Left ventricle myocardium superior (tissue), 1 donor: Measurements from ENCODE around the gene C2CD5. TPM values are rescaled to one million over a fixed set of nuclear protein-coding genes. Genes with fewer than 3 reads are reported as not detected.
"Not testable (repeated sequence)": the region's sequence is repeated elsewhere in the genome, so short reads cannot be mapped to it uniquely, and the experiment has no call there.

Source experiments
- ATAC-seq: fragments of 200-7000 bp; cut with Tn5 transposase; one replicate; pipeline ENCODE4 v1.9.1; 2020; ENCODE audit warnings: mild to moderate bottlenecking, moderate library complexity
- DNase-seq: peaks from one replicate; pipeline ENCODE4 v3.0.0-alpha.2; 2020
- intact Hi-C: fragments of 100-400 bp; cut with micrococcal nuclease; formaldehyde crosslinking; loops from one replicate; pipeline ENCODE4 v1.11.0; 2022
- long read RNA-seq: library from polyadenylated mRNA; unstranded; transcript quantifications from one replicate; pipeline ENCODE4 v2.0.0, GENCODE V29; 2021
- total RNA-seq: library from RNA; stranded (reverse); fragmentation: NEBNext Ultra II Directional; extraction: Animal tissue kit (Norgen Biotek cat#: 25700); gene quantifications from one replicate; pipeline ENCODE4 v1.2.1, GENCODE V29; 2021
- donor health status: DM: no; HTN: yes; CAD: no; lungs with severe emphysema.

Gene C2CD5, protein sequence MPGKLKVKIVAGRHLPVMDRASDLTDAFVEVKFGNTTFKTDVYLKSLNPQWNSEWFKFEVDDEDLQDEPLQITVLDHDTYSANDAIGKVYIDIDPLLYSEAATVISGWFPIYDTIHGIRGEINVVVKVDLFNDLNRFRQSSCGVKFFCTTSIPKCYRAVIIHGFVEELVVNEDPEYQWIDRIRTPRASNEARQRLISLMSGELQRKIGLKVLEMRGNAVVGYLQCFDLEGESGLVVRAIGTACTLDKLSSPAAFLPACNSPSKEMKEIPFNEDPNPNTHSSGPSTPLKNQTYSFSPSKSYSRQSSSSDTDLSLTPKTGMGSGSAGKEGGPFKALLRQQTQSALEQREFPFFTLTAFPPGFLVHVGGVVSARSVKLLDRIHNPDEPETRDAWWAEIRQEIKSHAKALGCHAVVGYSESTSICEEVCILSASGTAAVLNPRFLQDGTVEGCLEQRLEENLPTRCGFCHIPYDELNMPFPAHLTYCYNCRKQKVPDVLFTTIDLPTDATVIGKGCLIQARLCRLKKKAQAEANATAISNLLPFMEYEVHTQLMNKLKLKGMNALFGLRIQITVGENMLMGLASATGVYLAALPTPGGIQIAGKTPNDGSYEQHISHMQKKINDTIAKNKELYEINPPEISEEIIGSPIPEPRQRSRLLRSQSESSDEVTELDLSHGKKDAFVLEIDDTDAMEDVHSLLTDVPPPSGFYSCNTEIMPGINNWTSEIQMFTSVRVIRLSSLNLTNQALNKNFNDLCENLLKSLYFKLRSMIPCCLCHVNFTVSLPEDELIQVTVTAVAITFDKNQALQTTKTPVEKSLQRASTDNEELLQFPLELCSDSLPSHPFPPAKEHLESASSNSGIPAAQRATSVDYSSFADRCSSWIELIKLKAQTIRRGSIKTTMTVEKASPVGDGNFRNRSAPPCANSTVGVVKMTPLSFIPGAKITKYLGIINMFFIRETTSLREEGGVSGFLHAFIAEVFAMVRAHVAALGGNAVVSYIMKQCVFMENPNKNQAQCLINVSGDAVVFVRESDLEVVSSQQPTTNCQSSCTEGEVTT
- 25.4 TPM for total RNA-seq
- long read RNA-seq, partial matches to known transcripts, result 7 of 10 reads
- long read RNA-seq, other reads (novel, unspliced or antisense), result 3 of 10 reads

DNA sequence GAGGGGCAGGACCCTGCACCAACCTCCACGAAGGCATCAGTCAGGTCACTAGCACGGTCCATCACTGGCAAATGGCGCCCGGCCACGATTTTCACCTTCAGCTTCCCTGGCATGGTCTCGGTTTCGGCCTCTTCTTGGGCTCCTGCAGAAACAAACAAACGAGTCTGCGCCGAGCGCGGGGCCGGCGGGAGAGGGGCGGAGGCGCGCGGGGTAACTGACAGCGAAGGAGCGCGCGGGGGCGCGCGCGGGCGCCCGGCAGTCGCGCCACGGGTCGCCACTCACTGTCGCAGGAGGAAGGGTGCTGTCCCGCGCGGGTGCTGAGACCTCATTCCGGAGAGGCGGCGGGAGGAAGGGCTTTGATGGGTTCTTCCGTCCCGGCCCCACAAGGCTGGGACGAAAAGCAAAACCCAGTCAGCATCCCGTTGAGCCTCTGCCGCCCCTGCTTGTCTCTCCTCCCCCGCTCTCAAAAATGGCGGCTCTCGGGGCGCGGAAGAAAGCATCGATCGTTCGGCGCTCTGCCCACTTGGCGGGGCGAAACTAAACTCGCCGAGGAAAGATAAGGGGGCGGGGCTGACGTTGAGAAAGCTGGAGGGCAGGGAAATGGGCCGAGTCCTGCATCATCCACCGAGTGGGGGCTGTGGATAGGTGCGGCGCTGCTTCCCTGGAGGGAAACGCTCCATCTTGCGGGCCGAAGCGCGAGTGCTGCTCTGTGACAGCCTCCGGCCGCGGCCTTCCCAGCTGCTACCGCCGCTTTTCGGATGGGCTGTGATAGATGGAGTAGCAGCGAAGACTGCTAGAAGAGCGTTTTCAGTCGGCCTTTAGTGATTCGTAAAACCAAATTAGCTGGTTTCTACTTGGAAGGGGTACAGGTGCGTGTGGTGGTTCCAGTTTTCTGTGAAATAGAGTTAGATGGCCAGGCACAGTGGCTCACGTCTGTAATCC lies at the start of gene C2CD5:
Gene C2CD5, minus strand, starts transcription at position 505 of the 942 bp plus-strand sequence. Its CDS starts 392 bp downstream, at position 113.
- intact Hi-C loops, result loop anchor here (10.0 kb wide), 1 partner anchor 80 kb away; the partner anchor contains the start of gene ETNK1
- peak; percentile 97 for DNase-seq
- ATAC-seq, result peak; percentile 97

DNA sequence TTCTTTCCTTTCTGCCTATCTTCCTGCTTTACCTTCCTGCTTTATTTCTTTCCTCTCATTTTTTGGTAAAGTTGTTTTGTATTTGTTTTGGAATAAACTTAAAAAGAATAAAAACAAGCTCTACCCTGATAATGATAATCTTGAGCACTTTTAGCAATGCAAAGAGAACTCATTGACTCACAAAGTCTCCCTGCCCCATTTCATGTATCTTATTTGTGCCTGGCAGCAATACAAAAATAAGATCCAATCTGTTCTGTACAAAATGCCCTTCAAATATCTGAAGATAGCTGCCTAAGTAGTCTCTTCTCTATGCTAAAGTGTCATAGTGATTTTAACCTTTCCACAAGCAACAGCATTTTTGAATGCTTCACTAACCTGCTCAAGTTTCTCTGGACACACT lies 49.5 kb upstream of the C2CD5 start:
- no peak for ATAC-seq
- no peak for DNase-seq
- intact Hi-C loops, result no loop called here

DNA sequence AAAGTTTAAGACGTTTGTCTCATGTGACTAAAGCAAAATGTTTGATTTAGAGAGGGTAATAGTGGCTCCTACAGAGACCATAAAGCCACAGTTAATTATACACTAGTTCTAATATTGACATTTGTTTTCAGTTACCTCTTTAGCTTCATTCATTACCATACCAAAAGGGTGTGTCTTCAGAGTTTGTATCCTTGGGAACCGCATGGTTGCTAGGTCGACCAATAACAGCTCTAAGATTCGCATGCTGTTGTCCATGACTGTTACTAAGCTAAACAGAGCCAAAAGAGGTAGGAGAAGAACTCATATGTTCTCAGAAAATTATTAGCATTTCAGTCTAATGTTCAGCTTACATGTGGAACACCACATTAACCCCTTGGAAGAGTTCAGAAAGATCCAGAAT lies 44.5 kb upstream of the C2CD5 start:
- intact Hi-C loops, result no loop called here
- ATAC-seq, result no peak
- no peak for DNase-seq

DNA sequence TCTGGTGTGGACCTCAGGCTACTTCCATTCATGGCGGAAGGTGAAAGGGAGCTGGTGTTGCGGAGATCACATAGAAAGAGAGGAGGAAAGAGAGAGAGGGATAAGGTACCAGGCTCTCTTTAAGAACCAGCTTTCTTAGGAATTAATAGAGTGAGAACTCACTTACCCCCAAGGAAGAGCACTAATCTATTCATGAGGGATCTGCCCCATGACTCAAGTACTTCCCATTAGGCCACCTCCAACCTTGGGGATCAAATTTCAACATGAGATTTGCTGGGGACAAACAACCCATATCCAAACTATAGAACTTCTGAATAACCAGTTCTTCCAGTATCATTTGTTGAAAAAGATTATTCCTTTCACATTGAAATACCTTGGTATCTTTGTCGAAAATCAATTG lies 34.0 kb upstream of the C2CD5 start:
- ATAC-seq (no peak), DNase-seq (no peak)
- intact Hi-C loops, result no loop called here

DNA sequence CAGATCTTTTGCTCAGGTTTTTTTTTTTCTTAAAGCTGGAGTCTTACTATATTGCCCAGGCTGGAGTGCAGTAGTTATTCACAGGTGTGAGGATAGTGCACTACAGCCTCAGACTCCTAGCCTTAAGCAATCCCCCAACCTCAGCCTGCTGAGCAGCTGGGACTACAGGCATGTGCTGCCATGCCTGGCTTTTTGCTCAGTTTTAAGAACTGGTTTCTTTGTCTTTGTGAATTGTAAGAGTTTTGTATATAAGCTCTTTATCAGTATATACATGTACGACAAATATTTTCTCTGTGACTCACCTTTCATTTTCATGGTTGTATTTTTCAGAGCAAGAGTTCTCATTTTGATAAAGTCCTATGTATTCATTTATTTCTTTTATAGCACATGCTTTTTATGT lies 33.3 kb upstream of the C2CD5 start:
- intact Hi-C loops, result no loop called here
- no peak for ATAC-seq

DNA sequence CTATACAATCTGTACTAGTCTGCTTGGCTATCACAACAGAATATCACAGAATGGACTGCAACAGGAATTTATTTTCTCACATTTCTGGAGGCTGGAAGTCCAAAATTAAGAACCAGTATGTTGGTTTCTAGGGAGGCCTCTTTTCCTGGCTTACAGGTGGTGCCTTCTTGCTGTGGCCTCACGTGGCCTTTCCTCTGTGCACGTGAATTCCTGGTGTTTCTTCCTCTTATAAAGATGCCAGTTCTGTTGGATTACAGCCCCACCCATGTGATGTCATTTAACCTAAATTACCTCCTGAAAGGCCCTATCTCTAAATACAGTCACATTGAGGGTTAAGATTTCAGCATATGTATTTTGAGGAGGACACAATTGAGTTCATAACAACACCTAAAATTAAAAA lies 32.1 kb upstream of the C2CD5 start:
- DNase-seq, result no peak
- intact Hi-C loops, result no loop called here
- ATAC-seq, result no peak

More for the DNA sequence above, 33.3 kb upstream of the C2CD5 start:
- no peak for DNase-seq

DNA sequence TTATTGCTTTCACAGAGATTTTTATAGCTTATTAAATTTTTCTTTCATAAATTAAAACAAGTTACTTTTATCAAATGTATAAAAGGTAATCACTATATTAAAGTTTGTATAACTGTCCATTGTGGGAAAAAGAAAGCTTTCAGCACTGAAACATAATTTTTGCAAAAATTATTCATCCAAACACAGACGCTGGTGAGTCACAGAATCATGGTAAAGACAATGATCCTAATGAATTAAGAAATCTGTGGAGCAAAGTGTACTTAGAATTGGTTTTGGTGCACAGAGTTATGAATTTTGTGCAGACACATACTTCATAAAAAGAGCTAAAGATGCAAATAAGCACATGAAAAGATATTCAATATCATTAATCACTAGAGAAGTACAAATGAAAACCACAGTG lies 31.7 kb upstream of the C2CD5 start:
- no peak for ATAC-seq
- no peak for DNase-seq
- intact Hi-C loops, result no loop called here

DNA sequence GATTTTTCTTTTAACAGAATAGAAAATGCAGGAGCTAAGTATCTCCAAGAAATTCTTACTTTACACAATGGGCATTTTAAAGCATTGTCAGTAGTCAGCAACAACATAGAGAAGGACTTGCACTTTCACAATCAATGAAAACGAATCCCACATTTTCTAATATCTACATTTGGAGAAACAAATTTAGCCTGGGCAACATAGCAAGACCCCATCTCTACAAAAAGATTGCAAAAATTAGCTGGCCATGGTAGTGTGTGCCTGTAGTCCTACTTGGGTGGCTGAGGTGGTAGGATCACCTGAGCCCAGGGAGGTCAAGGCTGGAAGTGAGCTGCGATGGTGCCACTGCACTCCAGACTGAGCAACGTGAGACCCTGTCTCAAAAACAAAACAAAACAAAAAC lies 30.6 kb upstream of the C2CD5 start:
- ATAC-seq (no peak), DNase-seq (no peak)
- intact Hi-C loops, result no loop called here

DNA sequence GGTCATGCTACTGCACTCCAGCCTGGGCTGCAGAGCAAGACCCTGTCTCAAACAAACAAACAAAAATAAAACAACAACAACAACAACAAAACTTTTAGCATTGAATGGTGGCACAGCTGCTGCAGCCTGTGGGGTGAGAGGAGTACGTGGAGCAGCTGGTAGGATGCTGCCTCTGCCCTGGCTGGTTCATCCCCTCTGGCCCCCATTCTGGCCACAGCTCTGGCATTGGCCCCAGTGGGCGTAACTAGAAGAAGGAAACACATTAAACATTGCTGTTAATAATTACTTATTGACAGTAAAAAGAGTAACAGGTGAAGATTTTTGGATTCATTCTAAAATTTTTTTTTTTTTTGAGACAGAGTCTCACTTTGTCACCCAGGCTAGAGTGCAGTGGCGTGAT lies 28.8 kb upstream of the C2CD5 start:
- DNase-seq (no peak), ATAC-seq (no peak)
- intact Hi-C loops, result no loop called here

DNA sequence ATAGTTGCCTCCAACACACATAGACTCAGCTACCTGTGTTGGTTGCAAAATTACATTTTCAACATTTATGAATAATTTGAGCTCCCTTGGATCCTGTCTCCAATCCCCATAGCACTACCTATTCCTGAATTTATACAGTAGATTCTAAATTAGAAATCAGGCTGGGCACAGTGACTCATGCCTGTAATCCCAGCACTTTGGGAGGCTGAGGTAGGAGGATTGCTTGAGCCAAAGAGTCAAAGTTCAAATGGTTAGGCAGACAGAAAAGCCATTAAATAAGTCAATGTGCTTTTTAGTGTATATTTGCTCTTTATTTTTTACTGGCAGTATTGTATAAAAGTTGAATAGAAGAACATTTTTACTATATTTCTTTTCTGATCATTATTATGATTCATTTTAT lies 24.9 kb upstream of the C2CD5 start:
- ATAC-seq, result no peak
- no peak for DNase-seq
- intact Hi-C loops, result no loop called here

DNA sequence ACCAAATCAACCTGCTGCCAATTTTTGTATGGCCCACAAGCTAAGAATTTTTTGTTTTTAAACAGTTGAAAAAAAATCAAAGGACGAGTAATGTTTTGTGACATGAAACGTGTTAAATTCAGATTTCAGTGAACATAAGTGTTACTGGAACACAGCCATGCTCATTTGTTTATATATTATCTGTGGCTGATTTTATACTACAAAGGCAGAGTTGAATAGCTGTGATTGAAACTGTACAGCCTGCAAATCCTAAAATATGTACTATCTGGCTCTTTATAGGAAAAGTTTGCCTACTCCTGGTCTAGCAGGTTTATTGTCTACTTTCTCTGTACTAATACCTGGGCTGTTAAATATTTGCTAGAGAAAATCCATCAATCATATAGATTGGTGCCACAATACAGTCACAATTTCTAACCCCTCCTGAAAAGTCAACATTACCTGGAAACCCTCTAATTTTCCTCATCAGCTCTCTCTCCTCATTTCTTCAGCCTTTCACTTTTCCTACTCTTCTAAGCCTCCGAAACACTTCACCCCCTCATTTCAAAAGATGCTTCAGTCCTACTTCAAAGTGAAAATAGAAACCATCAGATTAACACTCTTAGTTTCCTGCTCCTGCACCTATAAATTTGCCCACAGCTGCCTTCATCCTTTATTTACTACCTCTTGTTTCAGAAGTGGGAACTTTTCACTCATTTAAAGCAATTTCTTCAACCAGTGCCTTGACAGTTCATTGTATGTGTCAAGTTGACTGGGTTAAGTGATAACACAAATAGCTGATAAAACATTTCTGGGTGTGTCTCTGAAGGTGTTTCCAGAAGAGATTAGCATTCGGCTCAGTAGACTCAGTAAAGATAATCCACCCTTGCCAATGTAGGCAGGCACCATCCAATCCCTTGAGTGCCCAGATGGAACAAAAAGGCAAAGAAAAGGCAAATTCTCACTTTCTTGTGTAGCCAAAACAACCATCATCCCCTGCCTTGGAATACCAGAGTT lies 18.0 kb upstream of the C2CD5 start:
- ATAC-seq (no peak), DNase-seq (no peak)
- intact Hi-C loops, result no loop called here

DNA sequence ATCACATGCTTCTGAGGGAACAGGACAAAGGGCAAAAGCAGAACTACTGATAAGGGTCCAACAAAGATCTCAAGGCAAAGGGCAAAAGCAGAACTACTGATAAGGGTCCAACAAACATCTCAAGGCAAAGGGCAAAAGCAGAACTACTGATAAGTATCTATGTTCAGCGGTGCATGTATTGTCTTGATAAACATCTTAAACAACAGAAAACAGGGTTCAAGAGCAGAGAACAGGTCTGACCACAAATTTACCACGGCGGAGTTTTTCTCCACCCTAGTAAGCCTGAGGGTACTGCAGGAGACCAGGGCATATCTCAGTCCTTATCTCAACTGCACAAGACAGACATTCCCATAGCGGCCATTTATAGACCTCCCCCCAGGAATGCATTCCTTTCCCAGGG lies 10.4 kb upstream of the C2CD5 start:
- intact Hi-C loops, ATAC-seq, DNase-seq: not testable (repeated sequence)

DNA sequence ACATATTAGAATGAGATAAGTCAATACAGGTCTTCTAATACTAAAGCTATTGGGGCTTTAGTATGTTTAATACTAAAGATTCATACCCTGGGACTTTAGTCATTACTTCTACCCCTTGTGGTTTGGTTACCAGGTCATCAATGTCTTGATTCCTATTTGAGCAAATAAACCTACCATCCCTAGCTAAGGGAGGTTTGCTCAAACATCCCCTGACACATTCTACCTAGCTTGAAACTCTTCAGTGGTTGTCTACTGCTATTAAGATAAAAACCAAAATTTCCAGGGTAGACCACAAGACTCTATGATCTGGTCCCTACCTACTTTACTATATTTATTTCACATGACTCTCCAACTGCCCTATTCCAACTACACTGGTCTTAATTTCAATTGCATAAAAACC lies 7.3 kb upstream of the C2CD5 start:
- intact Hi-C loops, result no loop called here
- DNase-seq (no peak), ATAC-seq (no peak)

DNA sequence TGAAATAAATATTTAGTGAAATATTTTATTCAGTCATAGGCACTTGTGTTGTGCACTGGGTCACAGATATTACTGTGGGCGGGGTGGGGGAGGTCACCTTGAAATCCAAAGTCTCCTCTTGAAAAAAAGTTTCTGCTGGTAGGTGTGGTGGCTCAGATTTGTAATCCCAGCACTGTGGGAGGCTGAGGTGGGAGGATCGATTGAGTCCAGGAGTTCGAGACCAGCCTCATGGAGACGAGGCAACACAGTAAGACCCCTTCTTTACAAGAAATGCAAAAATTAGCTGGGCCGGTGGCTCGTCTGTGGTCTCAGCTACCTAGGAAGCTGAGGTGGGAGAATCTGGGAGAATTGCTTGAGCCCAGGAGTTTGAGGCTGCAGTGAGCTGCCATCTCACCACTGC lies 913 bp upstream of the C2CD5 start:
- intact Hi-C loops, result loop anchor here (10.0 kb wide), 1 partner anchor 80 kb away; the partner anchor contains the start of gene ETNK1
- ATAC-seq (no peak), DNase-seq (no peak)

DNA sequence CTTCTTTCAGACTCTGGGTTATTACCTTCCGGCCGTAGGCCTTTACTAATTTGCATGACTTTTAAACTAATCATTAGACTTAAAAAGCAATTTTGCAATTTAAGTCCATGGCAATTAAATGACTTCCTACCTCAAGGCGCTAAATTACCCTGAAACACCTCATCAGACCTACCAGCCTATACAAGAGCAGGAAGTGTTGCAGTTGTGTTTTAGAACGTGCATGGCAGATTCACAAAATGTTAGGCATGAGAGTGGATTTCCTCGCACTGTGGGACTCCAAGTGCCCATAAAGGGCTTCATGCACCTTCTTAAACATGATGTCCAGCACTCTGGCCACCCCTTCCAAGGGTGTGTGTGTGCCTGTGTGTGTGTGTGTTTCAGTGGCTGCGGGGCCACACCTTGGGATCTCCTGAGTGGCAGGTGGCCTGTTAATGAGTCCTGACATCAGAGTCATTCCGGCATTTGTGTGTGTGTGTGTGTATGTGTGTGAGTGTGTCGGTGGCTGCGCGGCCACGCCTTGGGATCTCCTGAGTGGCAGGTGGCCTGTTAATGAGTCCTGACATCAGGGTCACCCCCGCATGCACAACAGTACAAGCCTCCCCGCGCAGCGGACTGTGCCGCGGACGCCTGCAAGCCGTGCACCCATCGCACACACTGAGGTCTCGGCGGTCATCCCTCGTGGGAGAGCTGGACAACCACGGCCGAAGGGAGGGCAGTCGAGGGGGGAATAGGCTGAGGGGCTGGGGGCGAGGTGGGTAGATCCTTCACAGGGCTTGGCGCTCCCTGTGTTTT lies 900 bp downstream of the C2CD5 start:
- intact Hi-C loops, result loop anchor here (10.0 kb wide), 1 partner anchor 81 kb away; the partner anchor contains the start of gene ETNK1
- ATAC-seq (peak; percentile 69), DNase-seq (peak; percentile 72)

DNA sequence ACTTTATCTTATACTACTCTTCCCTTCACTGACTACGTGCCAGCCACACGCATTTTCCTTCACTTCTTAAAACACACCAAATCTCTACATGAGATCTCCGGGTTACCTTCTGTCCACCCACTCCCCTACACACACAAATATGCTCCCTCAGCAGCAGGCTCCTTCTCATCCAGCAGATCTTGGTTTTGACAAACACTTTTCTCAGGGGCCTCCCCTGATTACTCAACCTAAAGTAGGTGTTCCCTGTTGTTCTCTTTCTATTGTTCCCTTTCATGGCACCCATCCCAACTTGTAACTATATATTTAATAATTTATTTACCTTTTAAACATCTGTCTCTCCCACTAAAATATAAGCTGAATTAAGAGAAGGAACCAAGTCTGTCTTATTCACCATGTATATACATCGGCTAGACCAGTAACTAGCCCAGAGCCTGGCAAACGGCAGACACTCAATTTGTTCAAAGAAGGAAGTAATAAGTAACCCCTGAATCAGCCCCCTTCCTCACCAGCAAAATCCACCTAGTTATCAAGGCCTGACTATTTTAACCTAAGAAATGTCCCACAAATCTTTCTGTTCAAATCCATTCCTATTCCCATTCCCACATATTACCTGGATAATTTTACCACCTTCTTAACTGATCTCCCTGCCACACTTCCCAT lies 2.7 kb downstream of the C2CD5 start:
- ATAC-seq, result no peak
- DNase-seq, result no peak
- intact Hi-C loops, result loop anchor here (10.0 kb wide), 1 partner anchor 83 kb away; the partner anchor contains the start of gene ETNK1
